HEK293 (cell line): ENCODE results near the gene FBN2.
"Not testable (repeated sequence)": the region's sequence is repeated elsewhere in the genome, so short reads cannot be mapped to it uniquely, and the experiment has no call there.

Experiments used
- CTCF ChIA-PET: fragments of 350-600 bp; formaldehyde crosslinking; extraction: SDS; loops from one replicate; lab custom pipeline; 2021; ENCODE audit warnings: antibody characterized with exemption; lab: Yijun Ruan, JAX
- POLR2A ChIA-PET: fragments of 300-600 bp; formaldehyde crosslinking; extraction: SDS; loops from one replicate; lab custom pipeline; 2020; ENCODE audit warnings: antibody characterized with exemption, inconsistent platforms; lab: Yijun Ruan, JAX
- H3K27ac ChIP-seq: fragments of 200-500 bp; sonication (Bioruptor generic); 2 replicates; pipeline ENCODE4 v1.5.1; 2014; ENCODE audit warnings: low read depth, low read length, control low read depth, inconsistent platforms; ENCODE audit errors: extremely low read depth
- H3K36me3 ChIP-seq, 2 experiments: fragments of 200-500 bp in 1 of 2; sonication (Bioruptor generic) in 1 of 2; 1 replicate in 1 of 2; 2 replicates in 1 of 2; pipeline ENCODE4 v1.5.1; 2014 to 2017; ENCODE audit warnings: inconsistent platforms in 2 of 2, low read length in 2 of 2; ENCODE audit not compliant: control insufficient read depth in 2 of 2, insufficient read depth in 1 of 2
- H3K4me1 ChIP-seq: fragments of 200-500 bp; sonication (Bioruptor generic); 2 replicates; pipeline ENCODE4 v1.5.1; 2014; ENCODE audit warnings: mild to moderate bottlenecking, low read length, inconsistent platforms; ENCODE audit not compliant: control insufficient read depth, insufficient read depth
- H3K4me3 ChIP-seq: 2 replicates; pipeline ENCODE4 v1.5.1; 2011; ENCODE audit warnings: low read depth, mild to moderate bottlenecking, control low read depth, low read length, moderate library complexity
- H3K9me3 ChIP-seq: fragments of 200-500 bp; sonication (Bioruptor generic); 2 replicates; pipeline ENCODE4 v1.5.1; 2014; ENCODE audit warnings: low read depth, low read length, inconsistent platforms; ENCODE audit not compliant: control insufficient read depth, insufficient read depth
- EGR2 ChIP-seq: fragments of 450-650 bp; formaldehyde crosslinking; IDR thresholded peaks from 2 replicates; pipeline ENCODE4 v1.5.1; 2016; ENCODE audit warnings: low read depth, missing biosample characterization, missing genetic modification characterization
- HOXA7 ChIP-seq: sonication (generic); formaldehyde crosslinking; IDR thresholded peaks from 2 replicates; pipeline ENCODE4 v1.8.1; 2022; ENCODE audit warnings: missing genetic modification reagents, borderline replicate concordance
- KLF1 ChIP-seq: fragments of 450-650 bp; formaldehyde crosslinking; IDR thresholded peaks from 2 replicates; pipeline ENCODE4 v1.5.1; 2016; ENCODE audit warnings: missing biosample characterization, missing genetic modification characterization
- OSR2 ChIP-seq: fragments of 450-650 bp; formaldehyde crosslinking; IDR thresholded peaks from 2 replicates; pipeline ENCODE4 v1.5.1; 2016; ENCODE audit warnings: missing biosample characterization, missing genetic modification characterization
- ZBTB1 ChIP-seq: fragments of 450-650 bp; formaldehyde crosslinking; IDR thresholded peaks from 2 replicates; pipeline ENCODE4 v1.5.1; 2016; ENCODE audit warnings: missing biosample characterization, missing genetic modification characterization
- ZFHX2 ChIP-seq: fragments of 450-650 bp; formaldehyde crosslinking; conservative IDR thresholded peaks from 2 replicates; pipeline ENCODE4 v1.5.1; 2016; ENCODE audit warnings: missing biosample characterization, missing genetic modification characterization
- ZNF132 ChIP-seq: fragments of 450-650 bp; formaldehyde crosslinking; IDR thresholded peaks from 2 replicates; pipeline ENCODE4 v1.5.1; 2017; ENCODE audit warnings: missing biosample characterization, missing genetic modification characterization, borderline replicate concordance
- ZNF169 ChIP-seq: fragments of 450-650 bp; formaldehyde crosslinking; IDR thresholded peaks from 2 replicates; pipeline ENCODE4 v1.5.1; 2016; ENCODE audit warnings: missing biosample characterization, missing genetic modification characterization
- ZNF302 ChIP-seq: fragments of 450-650 bp; formaldehyde crosslinking; IDR thresholded peaks from 2 replicates; pipeline ENCODE4 v1.5.1; 2016; ENCODE audit warnings: missing biosample characterization, missing genetic modification characterization, low read depth
- ZNF426 ChIP-seq: fragments of 450-650 bp; formaldehyde crosslinking; IDR thresholded peaks from 2 replicates; pipeline ENCODE4 v1.5.1; 2017; ENCODE audit warnings: missing biosample characterization, missing genetic modification characterization, mild to moderate bottlenecking, inconsistent platforms, moderate library complexity
- ZNF561 ChIP-seq: fragments of 450-650 bp; IDR thresholded peaks from 2 replicates; pipeline ENCODE4 v1.5.1; 2018; ENCODE audit warnings: missing biosample characterization, missing genetic modification characterization, borderline replicate concordance
- ZNF585B ChIP-seq: fragments of 450-650 bp; formaldehyde crosslinking; IDR thresholded peaks from 2 replicates; pipeline ENCODE4 v1.5.1; 2016; ENCODE audit warnings: missing biosample characterization, missing genetic modification characterization
- ZNF654 ChIP-seq: fragments of 450-650 bp; formaldehyde crosslinking; IDR thresholded peaks from 2 replicates; pipeline ENCODE4 v1.5.1; 2016; ENCODE audit warnings: low read depth, missing biosample characterization, missing genetic modification characterization
- ZNF660 ChIP-seq: fragments of 450-650 bp; IDR thresholded peaks from 2 replicates; pipeline ENCODE4 v1.5.1; 2018; ENCODE audit warnings: missing biosample characterization, mild to moderate bottlenecking, missing genetic modification characterization
- ZNF792 ChIP-seq: fragments of 450-650 bp; formaldehyde crosslinking; IDR thresholded peaks from 2 replicates; pipeline ENCODE4 v1.5.1; 2016; ENCODE audit warnings: missing biosample characterization, missing genetic modification characterization
- ZSCAN30 ChIP-seq: fragments of 450-650 bp; IDR thresholded peaks from 2 replicates; pipeline ENCODE4 v1.5.1; 2018; ENCODE audit warnings: missing biosample characterization, mild to moderate bottlenecking, missing genetic modification characterization, moderate library complexity
- ZXDB ChIP-seq: fragments of 450-650 bp; formaldehyde crosslinking; IDR thresholded peaks from 2 replicates; pipeline ENCODE4 v1.5.1; 2016; ENCODE audit warnings: missing biosample characterization, missing genetic modification characterization
- TF ChIP-seq, protein P1 (sequence below): IDR thresholded peaks from 2 replicates; pipeline ENCODE4 v1.6.1; 2011; ENCODE audit warnings: mild to moderate bottlenecking, low read depth, low read length, borderline replicate concordance
- TF ChIP-seq, protein P2 (sequence below): fragments of 450-650 bp; formaldehyde crosslinking; IDR thresholded peaks from 2 replicates; pipeline ENCODE4 v1.5.1; 2016; ENCODE audit warnings: missing biosample characterization, missing genetic modification characterization
- TF ChIP-seq, protein P3 (sequence below): fragments of 450-650 bp; formaldehyde crosslinking; IDR thresholded peaks from 2 replicates; pipeline ENCODE4 v1.5.1; 2016; ENCODE audit warnings: missing biosample characterization, missing genetic modification characterization
- TF ChIP-seq, protein P4 (sequence below): fragments of 450-650 bp; formaldehyde crosslinking; IDR thresholded peaks from 2 replicates; pipeline ENCODE4 v1.5.1; 2017; ENCODE audit warnings: missing biosample characterization, missing genetic modification characterization
- TF ChIP-seq, protein P5 (sequence below): fragments of 450-650 bp; formaldehyde crosslinking; IDR thresholded peaks from 2 replicates; pipeline ENCODE4 v1.5.1; 2016; ENCODE audit warnings: missing biosample characterization, missing genetic modification characterization

FBN2 gene

DNA sequence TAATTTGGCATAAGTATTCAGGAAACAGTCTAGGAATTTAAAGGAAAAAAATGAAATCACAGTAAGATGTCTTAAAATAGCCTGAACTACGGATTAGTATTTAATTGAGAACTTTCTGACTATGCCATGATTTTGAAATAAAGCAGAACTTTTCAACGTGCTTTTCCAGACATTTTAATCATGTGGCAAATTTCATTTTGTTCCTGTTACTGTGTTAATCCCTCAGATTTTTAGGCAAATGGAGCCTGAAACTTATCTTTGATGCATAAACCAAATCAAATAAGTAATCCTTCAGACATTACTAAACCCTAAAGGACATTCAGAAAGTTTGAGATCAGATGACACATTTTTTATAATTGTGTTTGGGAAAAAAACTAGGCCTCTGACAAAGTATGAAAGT lies 75.7 kb downstream of the FBN2 start:
- ChIA-PET CTCF (no interaction called here), POLR2A (no interaction called here)
- Histone ChIP-seq H3K4me3 (no peak overlapping the region), H3K4me1 (no peaks in the 10 kb centered on the region), H3K27ac (no peak overlapping the region), H3K36me3 (peaks cover 6 to 16% of the 10 kb centered on the region in 2 experiments; a peak in 2 of 3 replicates), H3K9me3 (no peaks in the 10 kb centered on the region)
- no peak for TF ChIP-seq ZNF169 (tag by site-specific recombination)
- TF ChIP-seq ZNF132 (tag by site-specific recombination), result no peak
- TF ChIP-seq EGR2, result no peak
- TF ChIP-seq ZNF302 (tag by site-specific recombination), result no peak
- TF ChIP-seq ZNF660 (tag by site-specific recombination), result no peak
- TF ChIP-seq ZNF654, result no peak
- TF ChIP-seq ZFHX2, result no peak
- TF ChIP-seq ZNF426 (tag by site-specific recombination), result no peak
- TF ChIP-seq, protein P1, sequence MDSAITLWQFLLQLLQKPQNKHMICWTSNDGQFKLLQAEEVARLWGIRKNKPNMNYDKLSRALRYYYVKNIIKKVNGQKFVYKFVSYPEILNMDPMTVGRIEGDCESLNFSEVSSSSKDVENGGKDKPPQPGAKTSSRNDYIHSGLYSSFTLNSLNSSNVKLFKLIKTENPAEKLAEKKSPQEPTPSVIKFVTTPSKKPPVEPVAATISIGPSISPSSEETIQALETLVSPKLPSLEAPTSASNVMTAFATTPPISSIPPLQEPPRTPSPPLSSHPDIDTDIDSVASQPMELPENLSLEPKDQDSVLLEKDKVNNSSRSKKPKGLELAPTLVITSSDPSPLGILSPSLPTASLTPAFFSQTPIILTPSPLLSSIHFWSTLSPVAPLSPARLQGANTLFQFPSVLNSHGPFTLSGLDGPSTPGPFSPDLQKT, result no peak
- TF ChIP-seq ZSCAN30 (tag by site-specific recombination), result no peak
- no peak for TF ChIP-seq HOXA7 (CRISPR knock-in tag)
- TF ChIP-seq, protein P2, sequence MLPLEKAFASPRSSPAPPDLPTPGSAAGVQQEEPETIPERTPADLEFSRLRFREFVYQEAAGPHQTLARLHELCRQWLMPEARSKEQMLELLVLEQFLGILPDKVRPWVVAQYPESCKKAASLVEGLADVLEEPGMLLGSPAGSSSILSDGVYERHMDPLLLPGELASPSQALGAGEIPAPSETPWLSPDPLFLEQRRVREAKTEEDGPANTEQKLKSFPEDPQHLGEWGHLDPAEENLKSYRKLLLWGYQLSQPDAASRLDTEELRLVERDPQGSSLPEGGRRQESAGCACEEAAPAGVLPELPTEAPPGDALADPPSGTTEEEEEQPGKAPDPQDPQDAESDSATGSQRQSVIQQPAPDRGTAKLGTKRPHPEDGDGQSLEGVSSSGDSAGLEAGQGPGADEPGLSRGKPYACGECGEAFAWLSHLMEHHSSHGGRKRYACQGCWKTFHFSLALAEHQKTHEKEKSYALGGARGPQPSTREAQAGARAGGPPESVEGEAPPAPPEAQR (tag by site-specific recombination), result no peak
- TF ChIP-seq ZNF792 (tag by site-specific recombination), result no peak
- no peak for TF ChIP-seq ZBTB1 (tag by site-specific recombination)
- TF ChIP-seq, protein P3, sequence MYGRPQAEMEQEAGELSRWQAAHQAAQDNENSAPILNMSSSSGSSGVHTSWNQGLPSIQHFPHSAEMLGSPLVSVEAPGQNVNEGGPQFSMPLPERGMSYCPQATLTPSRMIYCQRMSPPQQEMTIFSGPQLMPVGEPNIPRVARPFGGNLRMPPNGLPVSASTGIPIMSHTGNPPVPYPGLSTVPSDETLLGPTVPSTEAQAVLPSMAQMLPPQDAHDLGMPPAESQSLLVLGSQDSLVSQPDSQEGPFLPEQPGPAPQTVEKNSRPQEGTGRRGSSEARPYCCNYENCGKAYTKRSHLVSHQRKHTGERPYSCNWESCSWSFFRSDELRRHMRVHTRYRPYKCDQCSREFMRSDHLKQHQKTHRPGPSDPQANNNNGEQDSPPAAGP (tag by site-specific recombination), result no peak
- TF ChIP-seq, protein P4, sequence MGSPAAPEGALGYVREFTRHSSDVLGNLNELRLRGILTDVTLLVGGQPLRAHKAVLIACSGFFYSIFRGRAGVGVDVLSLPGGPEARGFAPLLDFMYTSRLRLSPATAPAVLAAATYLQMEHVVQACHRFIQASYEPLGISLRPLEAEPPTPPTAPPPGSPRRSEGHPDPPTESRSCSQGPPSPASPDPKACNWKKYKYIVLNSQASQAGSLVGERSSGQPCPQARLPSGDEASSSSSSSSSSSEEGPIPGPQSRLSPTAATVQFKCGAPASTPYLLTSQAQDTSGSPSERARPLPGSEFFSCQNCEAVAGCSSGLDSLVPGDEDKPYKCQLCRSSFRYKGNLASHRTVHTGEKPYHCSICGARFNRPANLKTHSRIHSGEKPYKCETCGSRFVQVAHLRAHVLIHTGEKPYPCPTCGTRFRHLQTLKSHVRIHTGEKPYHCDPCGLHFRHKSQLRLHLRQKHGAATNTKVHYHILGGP, result no peak

DNA sequence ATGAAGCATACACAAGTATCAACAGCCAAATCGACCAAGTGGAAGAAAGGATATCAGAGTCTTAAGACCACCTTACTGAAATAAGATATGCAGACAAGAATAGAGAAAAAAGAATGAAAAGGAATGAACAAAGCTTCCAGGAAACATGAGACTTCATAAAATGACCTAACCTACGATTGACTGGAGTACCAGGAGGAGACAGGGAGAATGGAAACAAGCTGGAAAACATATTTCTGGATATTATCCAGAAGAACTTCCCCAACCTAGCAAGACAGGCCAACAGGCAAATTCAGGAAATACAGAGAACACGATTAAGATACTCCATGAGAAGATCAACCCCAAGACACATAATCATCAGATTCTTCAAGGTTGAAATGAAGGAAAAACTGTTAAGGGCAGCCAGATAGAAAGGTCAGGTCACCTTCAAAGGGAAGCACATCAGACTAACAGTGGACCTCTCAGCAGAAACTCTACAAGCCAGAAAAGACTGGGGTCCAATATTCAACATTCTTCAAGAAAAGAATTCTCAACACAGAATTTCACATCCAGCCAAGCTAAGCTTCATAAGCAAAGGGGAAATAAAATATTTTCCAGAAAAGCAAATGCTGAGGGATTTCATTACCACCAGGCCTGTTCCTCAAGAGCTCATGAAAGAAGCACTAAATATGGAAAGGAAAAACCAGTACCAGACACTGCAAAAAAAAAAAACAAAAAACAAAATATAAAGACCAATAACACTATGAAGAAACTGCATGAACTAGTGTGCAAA lies 80.7 kb downstream of the FBN2 start:
- H3K4me1 ChIP-seq, H3K36me3 ChIP-seq, H3K9me3 ChIP-seq, H3K4me3 ChIP-seq, CTCF ChIA-PET, H3K27ac ChIP-seq: not testable (repeated sequence)
- POLR2A ChIA-PET, result interaction anchor here (0.6 kb wide), 1 partner anchor 559 kb away, joined by 5 read pairs; no protein-coding TSS in a partner anchor

DNA sequence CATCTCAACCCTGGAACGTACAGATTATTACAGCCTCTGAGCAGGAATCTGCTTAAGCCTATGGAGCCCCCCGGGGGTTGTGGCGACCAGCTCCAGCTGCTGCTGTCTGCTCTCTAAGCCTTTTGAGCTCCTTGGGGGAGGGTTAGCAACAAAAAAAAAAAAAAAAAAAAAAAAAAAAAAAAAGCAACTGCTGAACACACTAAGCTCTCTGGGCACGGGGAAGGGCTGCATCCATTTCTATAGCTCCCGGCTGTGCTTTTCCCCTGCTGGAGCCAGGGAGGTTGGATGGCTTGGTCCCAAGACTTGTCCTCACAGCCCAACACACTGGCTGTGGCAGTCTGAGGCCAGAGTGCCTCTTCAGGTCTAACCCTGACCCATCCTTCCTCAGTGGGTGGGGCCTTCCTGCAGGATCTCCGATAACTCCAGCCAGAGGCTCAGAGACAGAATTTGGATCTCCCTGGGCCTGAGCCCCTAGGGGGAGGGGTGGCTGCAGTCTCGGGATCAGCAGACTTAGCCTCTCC lies 82.1 kb downstream of the FBN2 start:
- H3K9me3 ChIP-seq, result no peaks in the 10 kb centered on the region
- H3K4me1 ChIP-seq, result no peaks in the 10 kb centered on the region
- no peak overlapping the region for H3K27ac ChIP-seq
- no peaks in the 10 kb centered on the region for H3K36me3 ChIP-seq
- no peak overlapping the region for H3K4me3 ChIP-seq
- ChIA-PET POLR2A (no interaction called here), CTCF (interaction anchor here (0.7 to 0.8 kb wide), 2 partner anchors 19 to 263 kb away, joined by 3 read pairs; no protein-coding TSS in a partner anchor)
- TF ChIP-seq ZNF585B (tag by site-specific recombination) (no peak), ZXDB (tag by site-specific recombination) (no peak), ZNF561 (tag by site-specific recombination) (no peak), OSR2 (tag by site-specific recombination) (no peak), KLF1 (tag by site-specific recombination) (no peak)
- TF ChIP-seq, protein P5, sequence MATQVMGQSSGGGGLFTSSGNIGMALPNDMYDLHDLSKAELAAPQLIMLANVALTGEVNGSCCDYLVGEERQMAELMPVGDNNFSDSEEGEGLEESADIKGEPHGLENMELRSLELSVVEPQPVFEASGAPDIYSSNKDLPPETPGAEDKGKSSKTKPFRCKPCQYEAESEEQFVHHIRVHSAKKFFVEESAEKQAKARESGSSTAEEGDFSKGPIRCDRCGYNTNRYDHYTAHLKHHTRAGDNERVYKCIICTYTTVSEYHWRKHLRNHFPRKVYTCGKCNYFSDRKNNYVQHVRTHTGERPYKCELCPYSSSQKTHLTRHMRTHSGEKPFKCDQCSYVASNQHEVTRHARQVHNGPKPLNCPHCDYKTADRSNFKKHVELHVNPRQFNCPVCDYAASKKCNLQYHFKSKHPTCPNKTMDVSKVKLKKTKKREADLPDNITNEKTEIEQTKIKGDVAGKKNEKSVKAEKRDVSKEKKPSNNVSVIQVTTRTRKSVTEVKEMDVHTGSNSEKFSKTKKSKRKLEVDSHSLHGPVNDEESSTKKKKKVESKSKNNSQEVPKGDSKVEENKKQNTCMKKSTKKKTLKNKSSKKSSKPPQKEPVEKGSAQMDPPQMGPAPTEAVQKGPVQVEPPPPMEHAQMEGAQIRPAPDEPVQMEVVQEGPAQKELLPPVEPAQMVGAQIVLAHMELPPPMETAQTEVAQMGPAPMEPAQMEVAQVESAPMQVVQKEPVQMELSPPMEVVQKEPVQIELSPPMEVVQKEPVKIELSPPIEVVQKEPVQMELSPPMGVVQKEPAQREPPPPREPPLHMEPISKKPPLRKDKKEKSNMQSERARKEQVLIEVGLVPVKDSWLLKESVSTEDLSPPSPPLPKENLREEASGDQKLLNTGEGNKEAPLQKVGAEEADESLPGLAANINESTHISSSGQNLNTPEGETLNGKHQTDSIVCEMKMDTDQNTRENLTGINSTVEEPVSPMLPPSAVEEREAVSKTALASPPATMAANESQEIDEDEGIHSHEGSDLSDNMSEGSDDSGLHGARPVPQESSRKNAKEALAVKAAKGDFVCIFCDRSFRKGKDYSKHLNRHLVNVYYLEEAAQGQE, result no peak
